ENCODE results near the gene CHGA. TPM values are rescaled to one million over a fixed set of nuclear protein-coding genes. Genes with fewer than 3 reads are reported as not detected.

The CHGA gene
- total and polyA plus RNA-seq, 2 experiments from 2014 or later, result 40.5 to 61.3 TPM

GRCh38 chr14:92928961-92929688 is 6.2 kb downstream of the CHGA start:
- Histone ChIP-seq H2AFZ (no peak overlapping the region), H3K79me2 (no peaks in the 10 kb centered on the region), H3K9me2 (replicated peaks; ENCODE audit: insufficient read depth) (no peaks in the 10 kb centered on the region), H3K36me3 (replicated peaks; ENCODE audit: insufficient read depth, low read depth) (no peaks in the 10 kb centered on the region), H3K4me2 (no peak overlapping the region), H3K4me3 (no peak overlapping the region), H4K20me1 (ENCODE audit: insufficient read depth, poor library complexity, severe bottlenecking) (no peaks in the 10 kb centered on the region), H3K27ac (no peak overlapping the region), H3K9me3 (ENCODE audit: low read depth) (no peaks in the 10 kb centered on the region), H3K27me3 (peaks cover 12% of the 10 kb centered on the region), H3K4me1 (ENCODE audit: insufficient read depth) (no peaks in the 10 kb centered on the region)
- DNase-seq (ENCODE audit: low spot score), result no peak
- WGBS (ENCODE audit: low lambda C conversion rate, missing lambda C conversion rate), result 87% methylated on average over 12 of the region's 12 CpGs
- TF ChIP-seq EZH2 (IDR thresholded peaks at IDR 0.05; ENCODE audit: borderline replicate concordance), result no peak
- no peak for TF ChIP-seq CTCF (IDR thresholded peaks at IDR 0.05; ENCODE audit: poor library complexity)
- no peak for TF ChIP-seq EZH2phosphoT487 (IDR thresholded peaks at IDR 0.05; ENCODE audit: low read depth, severe bottlenecking, unreplicated experiment)

GRCh38 chr14:92929689-92930608 is 7.0 kb downstream of the CHGA start:
- Histone ChIP-seq H3K4me3 (no peak overlapping the region), H3K79me2 (no peaks in the 10 kb centered on the region), H3K9me3 (ENCODE audit: low read depth) (no peaks in the 10 kb centered on the region), H3K4me1 (ENCODE audit: insufficient read depth) (no peaks in the 10 kb centered on the region), H3K9me2 (replicated peaks; ENCODE audit: insufficient read depth) (no peaks in the 10 kb centered on the region), H3K4me2 (no peak overlapping the region), H3K27ac (no peak overlapping the region), H3K27me3 (peaks cover 3% of the 10 kb centered on the region), H3K36me3 (replicated peaks; ENCODE audit: insufficient read depth, low read depth) (no peaks in the 10 kb centered on the region), H2AFZ (no peak overlapping the region), H4K20me1 (ENCODE audit: insufficient read depth, poor library complexity, severe bottlenecking) (no peaks in the 10 kb centered on the region)
- 90% methylated on average over 20 of the region's 20 CpGs for WGBS (ENCODE audit: low lambda C conversion rate, missing lambda C conversion rate)
- no peak for DNase-seq (ENCODE audit: low spot score)
- no peak for TF ChIP-seq EZH2phosphoT487 (IDR thresholded peaks at IDR 0.05; ENCODE audit: low read depth, severe bottlenecking, unreplicated experiment)
- no peak for TF ChIP-seq EZH2 (IDR thresholded peaks at IDR 0.05; ENCODE audit: borderline replicate concordance)
- TF ChIP-seq CTCF (IDR thresholded peaks at IDR 0.05; ENCODE audit: poor library complexity), result no peak

- Histone ChIP-seq H3K79me2 (no peaks in the 10 kb centered on the region), H3K4me2 (no peak overlapping the region), H3K9me2 (replicated peaks; ENCODE audit: insufficient read depth) (no peaks in the 10 kb centered on the region), H3K4me1 (ENCODE audit: insufficient read depth) (no peaks in the 10 kb centered on the region), H3K27ac (no peak overlapping the region), H2AFZ (no peak overlapping the region), H3K36me3 (replicated peaks; ENCODE audit: insufficient read depth, low read depth) (no peaks in the 10 kb centered on the region), H3K4me3 (no peak overlapping the region), H3K9me3 (ENCODE audit: low read depth) (no peaks in the 10 kb centered on the region), H3K27me3 (no peaks in the 10 kb centered on the region), H4K20me1 (ENCODE audit: insufficient read depth, poor library complexity, severe bottlenecking) (no peaks in the 10 kb centered on the region)
- 70% methylated on average over 8 of the region's 8 CpGs for WGBS (ENCODE audit: low lambda C conversion rate, missing lambda C conversion rate)
- TF ChIP-seq EZH2phosphoT487 (IDR thresholded peaks at IDR 0.05; ENCODE audit: low read depth, severe bottlenecking, unreplicated experiment), result no peak
- no peak for TF ChIP-seq EZH2 (IDR thresholded peaks at IDR 0.05; ENCODE audit: borderline replicate concordance)
- no peak for TF ChIP-seq CTCF (IDR thresholded peaks at IDR 0.05; ENCODE audit: poor library complexity)
- DNase-seq (ENCODE audit: low spot score), result no peak
Observed at GRCh38 chr14:92930737-92931602, 8.0 kb downstream of the CHGA start.

All from hepatocyte (in vitro differentiated cells).